HepG2 (cell line): ENCODE results near the gene ELMO2. TPM values are rescaled to one million over a fixed set of nuclear protein-coding genes. Genes with fewer than 3 reads are reported as not detected.

Experiments
- CEBPG ChIP-seq: IDR thresholded peaks from 2 replicates; pipeline ENCODE4 v1.6.1; 2016
- CHD4 ChIP-seq: fragments of 200-600 bp; sonication (generic); IDR thresholded peaks from 2 replicates; pipeline ENCODE4 v1.7.0; 2017; ENCODE audit warnings: mild to moderate bottlenecking, low read length, borderline replicate concordance
- GFI1 ChIP-seq: sonication (generic); formaldehyde crosslinking; IDR thresholded peaks from 2 replicates; pipeline ENCODE4 v1.5.0; 2020; ENCODE audit warnings: missing genetic modification reagents, mild to moderate bottlenecking, borderline replicate concordance
- HCFC1 ChIP-seq: fragments of 150-350 bp; IDR thresholded peaks from 2 replicates; pipeline ENCODE4 v1.6.1; 2014; ENCODE audit warnings: low read depth, low read length
- HNRNPUL1 ChIP-seq: fragments of 200-400 bp; formaldehyde crosslinking; IDR thresholded peaks from 2 replicates; pipeline ENCODE4 v1.6.1; 2017; ENCODE audit warnings: low read depth, mild to moderate bottlenecking, low read length, moderate library complexity
- KLF11 ChIP-seq: IDR thresholded peaks from 2 replicates; pipeline ENCODE4 v1.6.1; 2016; ENCODE audit warnings: missing compliant biosample characterization
- MEIS1 ChIP-seq: sonication (generic); formaldehyde crosslinking; IDR thresholded peaks from 2 replicates; pipeline ENCODE4 v1.9.0; 2021; ENCODE audit warnings: mild to moderate bottlenecking, missing genetic modification reagents, moderate library complexity, borderline replicate concordance
- MTA1 ChIP-seq: sonication (generic); formaldehyde crosslinking; IDR thresholded peaks from 2 replicates; pipeline ENCODE4 v1.4.0; 2020; ENCODE audit warnings: missing genetic modification reagents, mild to moderate bottlenecking, borderline replicate concordance
- NR3C1 ChIP-seq: sonication (generic); formaldehyde crosslinking; IDR thresholded peaks from 2 replicates; pipeline ENCODE4 v1.4.0; 2020; ENCODE audit warnings: missing genetic modification reagents
- PHF5A ChIP-seq: IDR thresholded peaks from one replicate; pipeline ENCODE4 v1.6.1; 2018; ENCODE audit warnings: low read depth, missing genetic modification reagents; ENCODE audit not compliant: unreplicated experiment
- ZEB1 ChIP-seq: IDR thresholded peaks from 2 replicates; pipeline ENCODE4 v1.6.1; 2012; ENCODE audit warnings: mild to moderate bottlenecking, low read depth, inconsistent platforms; ENCODE audit not compliant: insufficient replicate concordance
- ZNF383 ChIP-seq: sonication (generic); formaldehyde crosslinking; IDR thresholded peaks from 2 replicates; pipeline ENCODE4 v1.4.0; 2020; ENCODE audit warnings: missing genetic modification reagents, mild to moderate bottlenecking, borderline replicate concordance
- ZNF547 ChIP-seq: sonication (generic); formaldehyde crosslinking; IDR thresholded peaks from 2 replicates; pipeline ENCODE4 v1.5.1; 2020; ENCODE audit warnings: mild to moderate bottlenecking, missing genetic modification reagents
- ZNF788 ChIP-seq: sonication (generic); formaldehyde crosslinking; IDR thresholded peaks from 2 replicates; pipeline ENCODE4 v1.5.0; 2020; ENCODE audit warnings: mild to moderate bottlenecking, missing genetic modification reagents, borderline replicate concordance
- polyA plus RNA-seq, 8 experiments: library from polyadenylated mRNA; depleted of rRNA in 3 of 8; stranded (reverse) in 7 of 8; unstranded in 1 of 8; fragments of >200 nt; fragmentation: Illumina TruSeq in 4 of 8; extraction: Trizol in 4 of 8; gene quantifications; 2 replicates each; pipeline versions ENCODE4 v1.2.1 to v1.2.3, GENCODE V29; 2011 to 2016; ENCODE audit warnings: low read depth in 4 of 8, missing spikeins in 1 of 8, mixed read lengths in 1 of 8; ENCODE audit not compliant: insufficient read depth in 1 of 8
- total RNA-seq, 5 experiments: library from RNA; depleted of rRNA; stranded (reverse); fragments of >200 nt; fragmentation: Illumina TruSeq; extraction: Trizol; gene quantifications; 2 replicates each; pipeline ENCODE4 v1.2.3, GENCODE V29; 2016; ENCODE audit warnings: low read depth in 1 of 5
- TF ChIP-seq, protein P1 (sequence below): IDR thresholded peaks from 2 replicates; pipeline ENCODE4 v1.6.1; 2016; ENCODE audit warnings: low read depth, control low read depth
- TF ChIP-seq, protein P2 (sequence below): sonication (generic); formaldehyde crosslinking; IDR thresholded peaks from 2 replicates; pipeline ENCODE4 v1.4.0; 2020; ENCODE audit warnings: mild to moderate bottlenecking, missing genetic modification reagents
- TF ChIP-seq, protein P3 (sequence below): sonication (generic); formaldehyde crosslinking; IDR thresholded peaks from 2 replicates; pipeline ENCODE4 v1.4.0; 2020; ENCODE audit warnings: missing genetic modification reagents, borderline replicate concordance
- TF ChIP-seq, protein P4 (sequence below): sonication (generic); formaldehyde crosslinking; IDR thresholded peaks from 2 replicates; pipeline ENCODE4 v1.9.0; 2021; ENCODE audit warnings: missing genetic modification reagents, mild to moderate bottlenecking, borderline replicate concordance
- TF ChIP-seq, protein P5 (sequence below): IDR thresholded peaks from 2 replicates; pipeline ENCODE4 v1.6.1; 2012; ENCODE audit warnings: inconsistent platforms

ELMO2 gene
- total and polyA plus RNA-seq, 2 of the 13 experiments (the other 11 are each of a cell fraction or from before 2014, with no cell fraction given), result 30.6 to 35.7 TPM

DNA sequence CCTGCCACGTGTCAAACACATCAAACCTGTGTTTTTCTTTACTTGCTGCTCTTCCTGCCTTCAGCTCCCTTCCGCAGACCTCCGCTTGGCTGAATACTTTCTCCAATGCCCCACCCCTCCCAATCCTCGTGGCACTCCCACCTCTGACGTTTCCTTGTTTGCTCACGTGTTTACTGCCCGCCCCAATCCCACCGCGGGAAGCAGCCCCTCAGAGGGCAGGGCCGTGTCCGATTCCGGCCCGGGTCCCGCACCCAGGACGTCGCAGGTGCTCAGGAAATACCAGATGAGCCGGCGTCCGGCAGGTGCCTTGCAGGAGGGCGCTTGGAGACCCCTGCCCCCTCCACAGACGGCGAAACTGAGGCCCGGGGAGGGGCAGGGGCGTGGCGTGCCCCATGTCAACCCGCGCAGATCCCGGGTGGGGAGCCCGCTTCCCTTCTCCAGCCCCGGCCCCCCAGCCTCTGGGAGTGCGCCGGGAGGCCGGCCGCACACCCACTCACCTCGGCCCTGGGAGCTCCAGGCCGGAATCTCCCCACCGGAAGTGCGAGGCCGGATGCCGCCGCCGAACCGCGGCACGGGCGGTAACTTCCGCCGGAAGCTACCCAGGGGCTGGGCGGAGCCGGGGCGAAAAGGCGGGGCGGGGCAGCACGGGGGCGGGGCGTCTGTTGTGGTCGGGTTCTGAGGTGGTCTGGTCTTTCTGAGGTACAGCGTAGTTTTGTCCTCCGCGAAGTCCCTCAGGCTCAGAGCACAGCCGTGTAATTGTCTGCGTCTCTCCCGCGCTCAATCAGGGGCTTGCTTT is 42.3 kb downstream of the ELMO2 start (continued):
- no peak for TF ChIP-seq MEIS1 (CRISPR knock-in tag)
- TF ChIP-seq HNRNPUL1, result no peak; the same call in 1 of the 2 replicates
- TF ChIP-seq HCFC1, result peak; percentile 64
- peak; percentile 50; the same call in 1 of the 2 replicates for TF ChIP-seq KLF11
- no peak for TF ChIP-seq ZNF383
- TF ChIP-seq, protein P1, sequence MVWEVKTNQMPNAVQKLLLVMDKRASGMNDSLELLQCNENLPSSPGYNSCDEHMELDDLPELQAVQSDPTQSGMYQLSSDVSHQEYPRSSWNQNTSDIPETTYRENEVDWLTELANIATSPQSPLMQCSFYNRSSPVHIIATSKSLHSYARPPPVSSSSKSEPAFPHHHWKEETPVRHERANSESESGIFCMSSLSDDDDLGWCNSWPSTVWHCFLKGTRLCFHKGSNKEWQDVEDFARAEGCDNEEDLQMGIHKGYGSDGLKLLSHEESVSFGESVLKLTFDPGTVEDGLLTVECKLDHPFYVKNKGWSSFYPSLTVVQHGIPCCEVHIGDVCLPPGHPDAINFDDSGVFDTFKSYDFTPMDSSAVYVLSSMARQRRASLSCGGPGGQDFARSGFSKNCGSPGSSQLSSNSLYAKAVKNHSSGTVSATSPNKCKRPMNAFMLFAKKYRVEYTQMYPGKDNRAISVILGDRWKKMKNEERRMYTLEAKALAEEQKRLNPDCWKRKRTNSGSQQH (CRISPR knock-in tag), result peak; percentile 91; the same call in 1 of the 2 replicates
- TF ChIP-seq, protein P2, sequence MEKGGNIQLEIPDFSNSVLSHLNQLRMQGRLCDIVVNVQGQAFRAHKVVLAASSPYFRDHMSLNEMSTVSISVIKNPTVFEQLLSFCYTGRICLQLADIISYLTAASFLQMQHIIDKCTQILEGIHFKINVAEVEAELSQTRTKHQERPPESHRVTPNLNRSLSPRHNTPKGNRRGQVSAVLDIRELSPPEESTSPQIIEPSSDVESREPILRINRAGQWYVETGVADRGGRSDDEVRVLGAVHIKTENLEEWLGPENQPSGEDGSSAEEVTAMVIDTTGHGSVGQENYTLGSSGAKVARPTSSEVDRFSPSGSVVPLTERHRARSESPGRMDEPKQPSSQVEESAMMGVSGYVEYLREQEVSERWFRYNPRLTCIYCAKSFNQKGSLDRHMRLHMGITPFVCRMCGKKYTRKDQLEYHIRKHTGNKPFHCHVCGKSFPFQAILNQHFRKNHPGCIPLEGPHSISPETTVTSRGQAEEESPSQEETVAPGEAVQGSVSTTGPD (CRISPR knock-in tag), result peak; percentile 82
- TF ChIP-seq, protein P3, sequence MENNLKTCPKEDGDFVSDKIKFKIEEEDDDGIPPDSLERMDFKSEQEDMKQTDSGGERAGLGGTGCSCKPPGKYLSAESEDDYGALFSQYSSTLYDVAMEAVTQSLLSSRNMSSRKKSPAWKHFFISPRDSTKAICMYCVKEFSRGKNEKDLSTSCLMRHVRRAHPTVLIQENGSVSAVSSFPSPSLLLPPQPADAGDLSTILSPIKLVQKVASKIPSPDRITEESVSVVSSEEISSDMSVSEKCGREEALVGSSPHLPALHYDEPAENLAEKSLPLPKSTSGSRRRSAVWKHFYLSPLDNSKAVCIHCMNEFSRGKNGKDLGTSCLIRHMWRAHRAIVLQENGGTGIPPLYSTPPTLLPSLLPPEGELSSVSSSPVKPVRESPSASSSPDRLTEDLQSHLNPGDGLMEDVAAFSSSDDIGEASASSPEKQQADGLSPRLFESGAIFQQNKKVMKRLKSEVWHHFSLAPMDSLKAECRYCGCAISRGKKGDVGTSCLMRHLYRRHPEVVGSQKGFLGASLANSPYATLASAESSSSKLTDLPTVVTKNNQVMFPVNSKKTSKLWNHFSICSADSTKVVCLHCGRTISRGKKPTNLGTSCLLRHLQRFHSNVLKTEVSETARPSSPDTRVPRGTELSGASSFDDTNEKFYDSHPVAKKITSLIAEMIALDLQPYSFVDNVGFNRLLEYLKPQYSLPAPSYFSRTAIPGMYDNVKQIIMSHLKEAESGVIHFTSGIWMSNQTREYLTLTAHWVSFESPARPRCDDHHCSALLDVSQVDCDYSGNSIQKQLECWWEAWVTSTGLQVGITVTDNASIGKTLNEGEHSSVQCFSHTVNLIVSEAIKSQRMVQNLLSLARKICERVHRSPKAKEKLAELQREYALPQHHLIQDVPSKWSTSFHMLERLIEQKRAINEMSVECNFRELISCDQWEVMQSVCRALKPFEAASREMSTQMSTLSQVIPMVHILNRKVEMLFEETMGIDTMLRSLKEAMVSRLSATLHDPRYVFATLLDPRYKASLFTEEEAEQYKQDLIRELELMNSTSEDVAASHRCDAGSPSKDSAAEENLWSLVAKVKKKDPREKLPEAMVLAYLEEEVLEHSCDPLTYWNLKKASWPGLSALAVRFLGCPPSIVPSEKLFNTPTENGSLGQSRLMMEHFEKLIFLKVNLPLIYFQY (CRISPR knock-in tag), result no peak; the same call in 1 of the 2 replicates
- TF ChIP-seq, protein P4, sequence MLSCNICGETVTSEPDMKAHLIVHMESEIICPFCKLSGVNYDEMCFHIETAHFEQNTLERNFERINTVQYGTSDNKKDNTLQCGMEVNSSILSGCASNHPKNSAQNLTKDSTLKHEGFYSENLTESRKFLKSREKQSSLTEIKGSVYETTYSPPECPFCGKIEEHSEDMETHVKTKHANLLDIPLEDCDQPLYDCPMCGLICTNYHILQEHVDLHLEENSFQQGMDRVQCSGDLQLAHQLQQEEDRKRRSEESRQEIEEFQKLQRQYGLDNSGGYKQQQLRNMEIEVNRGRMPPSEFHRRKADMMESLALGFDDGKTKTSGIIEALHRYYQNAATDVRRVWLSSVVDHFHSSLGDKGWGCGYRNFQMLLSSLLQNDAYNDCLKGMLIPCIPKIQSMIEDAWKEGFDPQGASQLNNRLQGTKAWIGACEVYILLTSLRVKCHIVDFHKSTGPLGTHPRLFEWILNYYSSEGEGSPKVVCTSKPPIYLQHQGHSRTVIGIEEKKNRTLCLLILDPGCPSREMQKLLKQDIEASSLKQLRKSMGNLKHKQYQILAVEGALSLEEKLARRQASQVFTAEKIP (CRISPR knock-in tag), result no peak
- TF ChIP-seq GFI1 (CRISPR knock-in tag), result peak; percentile 70; the same call in 1 of the 2 replicates
- TF ChIP-seq CEBPG, result peak; percentile 30; the same call in 1 of the 2 replicates
- peak; percentile 37; the same call in 1 of the 2 replicates for TF ChIP-seq NR3C1
- peak; percentile 95 for TF ChIP-seq ZNF547 (CRISPR knock-in tag)
- TF ChIP-seq CHD4, result peak; percentile 75; the same call in 1 of the 2 replicates
- peak; percentile 91 for TF ChIP-seq ZNF788
- peak; percentile 26 for TF ChIP-seq ZEB1
- TF ChIP-seq MTA1 (CRISPR knock-in tag), result peak; percentile 65; the same call in 1 of the 2 replicates
- TF ChIP-seq, protein P5, sequence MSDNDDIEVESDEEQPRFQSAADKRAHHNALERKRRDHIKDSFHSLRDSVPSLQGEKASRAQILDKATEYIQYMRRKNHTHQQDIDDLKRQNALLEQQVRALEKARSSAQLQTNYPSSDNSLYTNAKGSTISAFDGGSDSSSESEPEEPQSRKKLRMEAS, result peak; percentile 97
- TF ChIP-seq PHF5A (CRISPR knock-in tag), result peak; percentile 89
